Fibroblast of skin of right biceps (primary cell): ENCODE measurements around the gene ZKSCAN4.
A peak's percentile ranks its signal among the peaks of the same experiment; 100 is the strongest.

ENCODE experiments used
- DNase-seq: peaks from one replicate; pipeline ENCODE4 v3.0.0-alpha.2; 2013

Gene ZKSCAN4

GRCh38 chr6:28207510-28208110 is 44.5 kb downstream of the ZKSCAN4 start:
- DNase-seq, result peak; percentile 23

GRCh38 chr6:28206928-28207509 is 45.0 kb downstream of the ZKSCAN4 start:
- peak; percentile 9 for DNase-seq

- no peak for DNase-seq
These were observed 45.5 kb downstream of the ZKSCAN4 start for GRCh38 chr6:28206527-28206926.

- DNase-seq, result no peak
These were observed 46.2 kb downstream of the ZKSCAN4 start for GRCh38 chr6:28205879-28206278.

- no peak for DNase-seq
These were observed 48.9 kb downstream of the ZKSCAN4 start for GRCh38 chr6:28203201-28203600.

- DNase-seq, result no peak
These were observed 52.0 kb downstream of the ZKSCAN4 start for GRCh38 chr6:28200020-28200419.
